ENCODE results near the gene DISC1. TPM values are rescaled to one million over a fixed set of nuclear protein-coding genes. Genes with fewer than 3 reads are reported as not detected.
"Not testable (repeated sequence)": the region's sequence is repeated elsewhere in the genome, so short reads cannot be mapped to it uniquely, and the experiment has no call there.

Gene DISC1
- total RNA-seq, 2 donors from 2014 or later: 7.9 to 10.9 TPM

GRCh38 chr1:231738554-231738953, 112.0 kb downstream of the DISC1 start:
- DNase-seq (ENCODE audit: low spot score): no peak
- intact Hi-C loops (cut with DNase I): no loop called here

DNA sequence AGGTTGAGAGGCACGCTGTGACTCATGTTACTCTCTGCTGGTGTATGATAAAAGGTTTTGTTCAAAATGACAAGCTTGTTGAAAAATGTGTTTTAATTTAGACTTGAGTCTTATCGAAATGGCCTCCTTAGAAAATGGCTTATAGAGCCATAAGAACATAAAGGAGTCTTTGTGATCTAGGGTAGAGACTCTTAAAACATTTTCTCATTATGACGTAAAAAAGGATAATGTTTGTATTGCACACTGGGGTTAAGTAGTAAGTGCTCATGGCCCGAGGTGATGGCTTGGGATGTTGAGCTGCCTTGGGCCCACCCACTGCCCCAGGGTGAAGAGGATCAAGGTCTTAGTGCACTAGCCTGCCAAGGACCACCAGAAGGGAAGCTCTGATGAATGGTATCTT, 117.4 kb downstream of the DISC1 start:
- intact Hi-C loops (cut with DNase I): no loop called here
- no peak for DNase-seq (ENCODE audit: low spot score)

DNA sequence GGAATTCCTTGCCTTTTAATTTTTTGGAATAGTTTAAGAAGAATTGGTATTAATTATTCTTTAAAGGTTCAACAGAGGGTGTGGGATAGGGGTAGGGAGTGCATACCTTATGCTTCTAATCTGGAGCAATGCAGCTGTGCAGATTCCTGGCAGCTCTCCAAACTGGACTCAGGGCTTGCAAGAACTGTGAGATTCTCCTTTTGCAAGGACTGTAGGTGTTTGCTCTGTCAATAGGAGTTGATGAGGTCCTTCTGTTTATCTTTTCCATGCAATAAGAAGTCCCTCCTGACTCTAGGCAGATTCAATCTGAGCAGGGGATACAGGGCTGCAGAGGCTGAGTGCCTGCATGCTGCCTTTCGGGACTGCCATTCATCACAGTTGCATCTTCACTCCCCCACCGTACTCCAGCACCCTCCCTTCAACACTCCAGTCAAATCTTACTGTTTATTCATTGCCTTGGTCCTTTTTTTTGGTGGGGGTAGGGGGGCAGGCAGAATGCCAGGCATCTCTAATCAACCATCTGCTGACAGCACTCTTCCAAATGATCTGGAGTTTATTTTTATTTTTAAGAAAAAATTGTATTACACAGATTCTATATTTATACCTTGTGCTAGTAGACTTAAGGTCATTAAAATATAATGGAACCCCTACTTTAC, 122.3 kb downstream of the DISC1 start:
- no peak for DNase-seq (ENCODE audit: low spot score)
- intact Hi-C loops (cut with DNase I): no loop called here

GRCh38 chr1:231750296-231750695, 123.7 kb downstream of the DISC1 start:
- DNase-seq (ENCODE audit: low spot score): no peak
- intact Hi-C loops (cut with DNase I): no loop called here

DNA sequence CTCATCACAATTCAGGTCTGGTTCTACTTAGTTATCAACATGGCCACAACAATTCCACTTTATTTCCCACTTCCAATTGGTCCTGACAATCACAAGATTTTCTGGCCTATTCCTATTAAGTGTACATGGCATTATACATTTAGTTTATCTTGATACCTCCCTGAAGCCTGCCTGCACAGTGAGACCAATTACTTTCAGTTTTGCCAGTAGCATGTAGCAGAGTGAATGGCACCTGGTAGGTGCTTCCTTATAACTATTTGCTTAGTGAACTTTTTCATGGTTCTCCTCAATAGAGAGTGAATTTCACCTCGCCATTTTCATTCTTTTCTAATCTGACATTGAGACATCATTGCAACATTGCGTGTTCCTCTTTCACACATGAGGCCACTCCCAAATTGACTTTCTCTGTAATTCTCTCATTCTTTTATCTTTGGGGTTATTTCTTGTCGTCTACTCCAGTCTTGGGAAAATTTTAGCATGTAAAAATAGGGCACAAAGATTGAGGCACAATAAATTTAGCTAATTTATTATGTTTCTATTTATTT, 124.3 kb downstream of the DISC1 start:
- intact Hi-C loops (cut with DNase I): no loop called here
- DNase-seq (ENCODE audit: low spot score): no peak

DNA sequence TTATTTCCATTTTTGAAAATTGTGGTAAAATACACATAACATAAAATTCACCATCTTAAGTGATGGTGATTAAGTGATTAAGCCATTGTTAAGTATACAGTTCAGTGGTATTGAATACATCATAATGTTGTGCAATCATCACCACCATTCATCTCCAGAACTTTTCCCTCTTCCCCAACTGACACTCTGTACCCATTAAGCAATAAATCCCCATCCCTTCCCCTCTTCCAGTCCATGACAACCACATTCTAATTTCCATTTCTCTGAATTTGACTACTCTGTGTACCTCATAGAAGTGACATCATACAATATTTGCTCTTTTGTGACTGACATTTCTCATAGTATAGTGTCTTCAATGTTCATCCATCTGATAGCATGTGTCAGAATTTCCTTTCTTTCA, 124.8 kb downstream of the DISC1 start:
- DNase-seq (ENCODE audit: low spot score): no peak
- intact Hi-C loops (cut with DNase I): no loop called here

- intact Hi-C loops (cut with DNase I): no loop called here
- DNase-seq (ENCODE audit: low spot score): no peak
Measured at GRCh38 chr1:231753313-231753712, 126.7 kb downstream of the DISC1 start.

- intact Hi-C loops (cut with DNase I): no loop called here
- no peak for DNase-seq (ENCODE audit: low spot score)
Measured at GRCh38 chr1:231757101-231757404, 130.5 kb downstream of the DISC1 start.

- intact Hi-C loops (cut with DNase I): no loop called here
- DNase-seq (ENCODE audit: low spot score): no peak
Measured at GRCh38 chr1:231757759-231758158, 131.2 kb downstream of the DISC1 start.

GRCh38 chr1:231761252-231761651, 134.7 kb downstream of the DISC1 start:
- intact Hi-C loops (cut with DNase I): no loop called here
- no peak for DNase-seq (ENCODE audit: low spot score)

DNA sequence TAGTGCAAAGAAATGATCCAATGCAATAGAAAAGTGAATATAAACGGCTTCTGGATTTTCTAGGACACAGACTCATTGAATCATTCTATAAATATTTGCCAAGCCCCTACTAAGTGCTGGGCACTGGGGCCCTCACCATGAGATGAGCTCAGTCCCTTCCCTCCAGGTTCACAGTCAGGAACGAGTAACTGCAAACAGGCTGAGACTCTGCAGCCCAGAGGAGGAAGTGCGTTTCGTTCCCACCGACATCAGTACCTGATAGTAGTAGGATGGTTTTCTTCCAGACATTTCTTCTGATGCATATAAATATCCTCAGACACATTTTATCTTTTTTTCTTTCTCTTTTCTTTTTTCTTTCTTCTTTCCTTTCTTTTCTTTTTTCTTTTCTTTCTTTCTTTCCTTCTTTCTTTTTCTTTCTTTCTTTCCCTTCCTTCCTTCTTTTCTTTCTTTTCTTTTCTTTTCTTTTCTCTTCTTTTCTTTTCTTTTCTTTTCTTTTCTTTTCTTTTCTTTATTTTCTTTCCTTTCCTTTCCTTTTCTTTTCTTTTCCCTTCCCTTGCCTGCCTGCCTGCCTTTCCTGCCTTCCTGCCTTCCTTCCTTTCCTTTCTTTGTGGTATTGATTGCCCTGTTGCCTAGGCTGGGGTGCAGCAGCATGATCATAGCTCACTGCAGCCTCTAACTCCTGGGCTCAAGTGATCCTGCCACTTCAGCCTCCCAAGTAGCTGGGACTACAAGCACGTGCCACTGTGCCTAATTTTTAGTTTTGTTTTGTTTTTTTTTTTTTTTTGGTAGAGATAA, 135.4 kb downstream of the DISC1 start:
- intact Hi-C loops (cut with DNase I): no loop called here
- DNase-seq (ENCODE audit: low spot score): no peak

GRCh38 chr1:231763456-231763855, 136.9 kb downstream of the DISC1 start:
- intact Hi-C loops (cut with DNase I): no loop called here
- DNase-seq (ENCODE audit: low spot score): no peak

- DNase-seq (ENCODE audit: low spot score); intact Hi-C loops (cut with DNase I): not testable (repeated sequence)
Measured at GRCh38 chr1:231765825-231766224, 139.2 kb downstream of the DISC1 start.

- no peak for DNase-seq (ENCODE audit: low spot score)
- intact Hi-C loops (cut with DNase I): no loop called here
Measured at GRCh38 chr1:231767471-231767870, 140.9 kb downstream of the DISC1 start.

DNA sequence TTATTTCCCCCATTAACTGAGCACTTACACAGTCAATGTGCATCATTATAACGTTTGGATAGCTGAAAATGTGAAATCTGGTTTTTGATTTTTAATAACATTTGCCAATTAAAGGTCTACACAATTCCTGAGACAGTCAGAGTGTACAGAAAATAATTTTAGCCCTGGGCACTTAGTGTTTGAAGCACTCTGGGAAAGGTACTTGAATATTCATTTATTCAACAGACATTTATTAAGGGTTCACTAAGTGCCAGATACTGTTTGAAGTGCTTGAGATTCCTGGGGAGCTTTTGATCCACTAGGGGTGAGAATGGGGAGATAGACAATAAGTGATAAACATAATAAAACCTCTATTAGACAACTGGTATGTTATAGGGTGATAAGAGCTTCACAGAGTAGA, 141.8 kb downstream of the DISC1 start:
- intact Hi-C loops (cut with DNase I): no loop called here
- no peak for DNase-seq (ENCODE audit: low spot score)

DNA sequence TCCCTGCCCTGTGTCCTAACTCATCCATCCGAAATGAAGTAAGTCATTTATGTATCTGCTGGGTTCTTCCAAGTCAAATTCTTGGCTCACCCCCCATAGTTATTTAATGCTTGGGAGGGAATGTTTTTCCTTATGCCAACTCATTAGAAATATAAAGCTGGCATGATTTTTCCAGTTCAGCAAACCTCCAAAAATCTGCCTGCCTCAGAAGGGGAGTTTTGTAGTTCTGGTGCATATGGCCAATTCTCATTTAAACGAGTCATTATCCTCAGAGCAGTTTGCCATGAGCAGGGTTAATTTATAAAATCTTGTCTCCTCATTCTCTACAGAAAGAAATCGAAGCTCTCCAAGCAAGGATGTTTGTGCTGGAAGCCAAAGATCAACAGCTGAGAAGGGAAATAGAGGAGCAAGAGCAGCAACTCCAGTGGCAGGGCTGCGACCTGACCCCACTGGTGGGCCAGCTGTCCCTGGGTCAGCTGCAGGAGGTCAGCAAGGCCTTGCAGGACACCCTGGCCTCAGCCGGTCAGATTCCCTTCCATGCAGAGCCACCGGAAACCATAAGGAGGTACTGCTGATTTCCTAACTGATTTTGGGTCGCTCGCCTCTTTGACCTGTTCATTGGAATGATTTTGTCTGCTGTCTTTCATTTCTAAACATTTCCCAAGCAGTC, 144.1 kb downstream of the DISC1 start:
- DNase-seq (ENCODE audit: low spot score): no peak
- intact Hi-C loops (cut with DNase I): no loop called here

- intact Hi-C loops (cut with DNase I): no loop called here
- no peak for DNase-seq (ENCODE audit: low spot score)
Measured at GRCh38 chr1:231774719-231775335, 148.2 kb downstream of the DISC1 start.

- DNase-seq (ENCODE audit: low spot score): no peak
- intact Hi-C loops (cut with DNase I): no loop called here
Measured at GRCh38 chr1:231776010-231776756, 149.6 kb downstream of the DISC1 start.

DNA sequence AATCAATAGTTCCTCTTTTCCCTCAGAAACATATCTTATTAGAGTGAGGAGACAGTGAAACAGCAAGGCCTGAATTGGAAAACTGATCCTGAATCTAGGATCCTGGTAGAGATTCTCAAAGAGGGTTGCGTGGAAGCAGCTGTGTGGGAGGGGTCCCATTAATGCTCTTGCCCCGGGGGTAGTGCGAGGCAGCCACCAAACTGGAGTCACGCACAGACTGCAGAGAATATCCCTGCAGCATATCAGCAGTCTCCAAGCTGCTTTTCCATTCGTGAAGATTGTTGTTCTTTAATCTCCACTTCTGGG, 150.1 kb downstream of the DISC1 start:
- no peak for DNase-seq (ENCODE audit: low spot score)
- intact Hi-C loops (cut with DNase I): no loop called here

Measured in posterior vena cava (tissue), 2 donors.